GM23338 (cell line): Measurements from ENCODE around the gene NAALADL2. TPM values are rescaled to one million over a fixed set of nuclear protein-coding genes. Genes with fewer than 3 reads are reported as not detected.

Experiments used
- ATAC-seq: fragments of 200-7000 bp; cut with Tn5 transposase; 3 replicates; pipeline ENCODE4 v1.9.1; 2020
- DNase-seq: peaks from one replicate; pipeline ENCODE4 v3.0.0-alpha.2; 2015; ENCODE audit warnings: low spot score
- H2AFZ ChIP-seq: fragments of 200-600 bp; sonication (generic); 2 replicates; pipeline ENCODE4 v1.8.0; 2016; ENCODE audit warnings: antibody characterized with exemption, mild to moderate bottlenecking, moderate library complexity
- H3F3A ChIP-seq: fragments of 200-600 bp; sonication (generic); replicated peaks from 2 replicates; pipeline ENCODE4 v1.8.0; 2017; ENCODE audit warnings: antibody characterized with exemption, mixed run types, low read depth
- H3K27ac ChIP-seq: fragments of 200-600 bp; sonication (generic); 2 replicates; pipeline ENCODE4 v1.6.1; 2016; ENCODE audit warnings: low read depth
- H3K27me3 ChIP-seq: fragments of 200-600 bp; sonication (generic); 2 replicates; pipeline ENCODE4 v1.8.0; 2016; ENCODE audit warnings: mild to moderate bottlenecking, mixed run types, moderate library complexity; ENCODE audit not compliant: insufficient read depth
- H3K36me3 ChIP-seq: fragments of 200-600 bp; sonication (generic); 2 replicates; pipeline ENCODE4 v1.8.0; 2016; ENCODE audit warnings: mild to moderate bottlenecking; ENCODE audit not compliant: insufficient read depth
- H3K4me1 ChIP-seq: fragments of 200-600 bp; sonication (generic); 2 replicates; pipeline ENCODE4 v1.8.0; 2016; ENCODE audit warnings: mild to moderate bottlenecking, moderate library complexity; ENCODE audit not compliant: insufficient read depth
- H3K4me2 ChIP-seq: fragments of 200-600 bp; sonication (generic); 2 replicates; pipeline ENCODE4 v1.7.1; 2017; ENCODE audit warnings: mixed run types
- H3K4me3 ChIP-seq: fragments of 200-600 bp; sonication (generic); 2 replicates; pipeline ENCODE4 v1.6.1; 2016; ENCODE audit warnings: mixed run types
- H3K79me2 ChIP-seq: fragments of 200-600 bp; sonication (generic); replicated peaks from 2 replicates; pipeline ENCODE4 v1.8.0; 2017; ENCODE audit warnings: mild to moderate bottlenecking; ENCODE audit not compliant: insufficient read depth
- H3K9me2 ChIP-seq: fragments of 200-600 bp; sonication (generic); 2 replicates; pipeline ENCODE4 v1.8.0; 2017; ENCODE audit not compliant: insufficient read depth
- H4K20me1 ChIP-seq: fragments of 200-600 bp; sonication (generic); replicated peaks from 2 replicates; pipeline ENCODE4 v1.8.0; 2017; ENCODE audit warnings: mild to moderate bottlenecking; ENCODE audit not compliant: insufficient read depth
- H3K27ac Mint-ChIP-seq: 2 replicates; pipeline ENCODE4 v1.8.0; 2020; ENCODE audit warnings: inconsistent platforms, mild to moderate bottlenecking, moderate library complexity, mixed read lengths
- H3K27me3 Mint-ChIP-seq: 3 replicates; pipeline ENCODE4 v1.8.0; 2022; ENCODE audit warnings: low read depth, mild to moderate bottlenecking, moderate library complexity, mixed read lengths, inconsistent platforms; ENCODE audit not compliant: insufficient read depth, poor library complexity
- H3K36me3 Mint-ChIP-seq: 3 replicates; pipeline ENCODE4 v1.8.0; 2021; ENCODE audit warnings: low read depth, mild to moderate bottlenecking, inconsistent platforms, moderate library complexity, mixed read lengths
- H3K4me1 Mint-ChIP-seq: 3 replicates; pipeline ENCODE4 v1.8.0; 2020; ENCODE audit warnings: mild to moderate bottlenecking, inconsistent platforms, mixed read lengths
- H3K4me3 Mint-ChIP-seq: 3 replicates; pipeline ENCODE4 v1.8.0; 2021; ENCODE audit warnings: moderate library complexity, mild to moderate bottlenecking, inconsistent platforms, mixed read lengths
- H3K9me3 Mint-ChIP-seq: 3 replicates; pipeline ENCODE4 v1.8.0; 2020; ENCODE audit warnings: moderate library complexity, mild to moderate bottlenecking, inconsistent platforms, mixed read lengths
- CTCF ChIP-seq, 2 experiments: fragments of 200-600 bp in 1 of 2; sonication (generic) in 1 of 2; conservative IDR thresholded peaks; 2 replicates each; pipeline versions ENCODE4 v1.5.1 to v1.6.1; 2016 to 2017; ENCODE audit warnings: antibody characterized with exemption in 2 of 2, low read depth in 2 of 2, mild to moderate bottlenecking in 2 of 2, moderate library complexity in 1 of 2
- ETS1 ChIP-seq: IDR thresholded peaks from 2 replicates; pipeline ENCODE4 v1.6.1; 2016; ENCODE audit warnings: antibody characterized with exemption
- EZH2 ChIP-seq: fragments of 200-600 bp; sonication (generic); IDR thresholded peaks from one replicate; pipeline ENCODE4 v1.8.0; 2017; ENCODE audit warnings: antibody characterized with exemption, mild to moderate bottlenecking, low read depth; ENCODE audit not compliant: unreplicated experiment
- EZH2phosphoT487 ChIP-seq: fragments of 200-600 bp; sonication (generic); IDR thresholded peaks from one replicate; pipeline ENCODE4 v1.8.1; 2018; ENCODE audit warnings: antibody characterized with exemption; ENCODE audit not compliant: unreplicated experiment
- JUNB ChIP-seq: IDR thresholded peaks from one replicate; pipeline ENCODE4 v1.6.1; 2016; ENCODE audit warnings: antibody characterized with exemption; ENCODE audit not compliant: unreplicated experiment
- NANOG ChIP-seq: IDR thresholded peaks from 2 replicates; pipeline ENCODE4 v1.6.1; 2016; ENCODE audit warnings: antibody characterized with exemption, borderline replicate concordance
- POLR2AphosphoS5 ChIP-seq: IDR thresholded peaks from 2 replicates; pipeline ENCODE4 v1.6.1; 2016; ENCODE audit warnings: antibody characterized with exemption, low read depth
- REST ChIP-seq: IDR thresholded peaks from one replicate; pipeline ENCODE4 v1.6.1; 2018; ENCODE audit warnings: antibody characterized with exemption; ENCODE audit not compliant: unreplicated experiment
- STAT1 ChIP-seq: IDR thresholded peaks from one replicate; pipeline ENCODE4 v1.6.1; 2016; ENCODE audit warnings: antibody characterized with exemption; ENCODE audit not compliant: unreplicated experiment
- ZNF114 ChIP-seq: fragments of 250-450 bp; sonication (Bioruptor Pico); IDR thresholded peaks from 2 replicates; pipeline ENCODE4 v1.5.0; 2020; ENCODE audit warnings: mild to moderate bottlenecking, moderate library complexity
- ZNF331 ChIP-seq: fragments of 250-450 bp; sonication (Bioruptor Pico); IDR thresholded peaks from 2 replicates; pipeline ENCODE4 v1.5.0; 2020; ENCODE audit warnings: low read depth, mild to moderate bottlenecking, moderate library complexity
- ZNF462 ChIP-seq: fragments of 250-450 bp; sonication (Bioruptor Pico); IDR thresholded peaks from 2 replicates; pipeline ENCODE4 v1.5.0; 2020; ENCODE audit warnings: mild to moderate bottlenecking, moderate library complexity
- polyA plus RNA-seq: library from polyadenylated mRNA; unstranded; fragments of >200 nt; fragmentation: Nextera tagmentation; extraction: Ambion mirVana; gene quantifications from 2 replicates; pipeline ENCODE4 v1.2.1, GENCODE V29; 2016
- total RNA-seq: library from RNA; depleted of rRNA; stranded (reverse); fragments of >200 nt; shearing (Covaris generic); gene quantifications from 2 replicates; pipeline ENCODE4 v1.2.3, GENCODE V29; 2014

The NAALADL2 gene
- total and polyA plus RNA-seq, 2 experiments from 2014 or later: 1.6 to 2.6 TPM

- H3K36me3 Mint-ChIP-seq: no peaks in the 10 kb centered on the region
Measured at GRCh38 chr3:175668300-175668699, 809.2 kb downstream of the NAALADL2 start.

More at GRCh38 chr3:175668300-175668699, 809.2 kb downstream of the NAALADL2 start:
- H3K4me2 ChIP-seq: no peak overlapping the region
- no peaks in the 10 kb centered on the region for H3K27me3 Mint-ChIP-seq
- no peak overlapping the region for H3K4me3 ChIP-seq
- no peaks in the 10 kb centered on the region for H3K9me3 Mint-ChIP-seq
- H3K9me2 ChIP-seq: no peaks in the 10 kb centered on the region
- no peaks in the 10 kb centered on the region for H3K36me3 ChIP-seq
- no peak overlapping the region for H3K27ac ChIP-seq
- no peaks in the 10 kb centered on the region for H3K79me2 ChIP-seq
- no peak for DNase-seq
- no peak overlapping the region for H3K27ac Mint-ChIP-seq
- no peaks in the 10 kb centered on the region for H3K27me3 ChIP-seq
- no peaks in the 10 kb centered on the region for H3K4me1 Mint-ChIP-seq
- no peak overlapping the region for H3K4me3 Mint-ChIP-seq
- no peak for TF ChIP-seq CTCF (conservative IDR thresholded peaks at IDR 0.05; ENCODE audit: low read depth in 2 of 2)
- TF ChIP-seq ZNF462 (CRISPR knock-in tag): no peak
- TF ChIP-seq EZH2: no peak
- no peak for TF ChIP-seq JUNB
- TF ChIP-seq STAT1: no peak
- TF ChIP-seq POLR2AphosphoS5: no peak
- no peak for TF ChIP-seq ZNF331 (CRISPR knock-in tag)
- no peak for TF ChIP-seq REST
- TF ChIP-seq NANOG: no peak
- no peak for TF ChIP-seq ZNF114 (CRISPR knock-in tag)
- no peak for TF ChIP-seq EZH2phosphoT487
- TF ChIP-seq ETS1: no peak
- H4K20me1 ChIP-seq: no peaks in the 10 kb centered on the region
- H2AFZ ChIP-seq: no peak overlapping the region
- ATAC-seq: no peak
- H3F3A ChIP-seq: no peaks in the 10 kb centered on the region
- no peaks in the 10 kb centered on the region for H3K4me1 ChIP-seq
